ENCODE results near the gene NFATC1.
A peak's percentile ranks its signal among the peaks of the same experiment; 100 is the strongest.
"Not testable (repeated sequence)": the region's sequence is repeated elsewhere in the genome, so short reads cannot be mapped to it uniquely, and the experiment has no call there.

Gene NFATC1

GRCh38 chr18:79476918-79477571, 81.3 kb downstream of the NFATC1 start:
- DNase-seq (ENCODE audit: low read depth), result no peak

- no peak for DNase-seq (ENCODE audit: low read depth)
Measured at GRCh38 chr18:79477711-79478483, 82.2 kb downstream of the NFATC1 start.

- no peak for DNase-seq (ENCODE audit: low read depth)
Measured at GRCh38 chr18:79478484-79479115, 82.9 kb downstream of the NFATC1 start.

- DNase-seq (ENCODE audit: low read depth), result no peak
Measured at GRCh38 chr18:79479116-79479760, 83.5 kb downstream of the NFATC1 start.

- DNase-seq (ENCODE audit: low read depth), result no peak
Measured at GRCh38 chr18:79479761-79480161, 84.0 kb downstream of the NFATC1 start.

- no peak for DNase-seq (ENCODE audit: low read depth)
Measured at GRCh38 chr18:79480171-79481045, 84.7 kb downstream of the NFATC1 start.

- DNase-seq (ENCODE audit: low read depth), result no peak
Measured at GRCh38 chr18:79481046-79481790, 85.5 kb downstream of the NFATC1 start.

- DNase-seq (ENCODE audit: low read depth), result not testable (repeated sequence)
Measured at GRCh38 chr18:79483393-79483792, 87.7 kb downstream of the NFATC1 start.

GRCh38 chr18:79483971-79484491, 88.3 kb downstream of the NFATC1 start:
- DNase-seq (ENCODE audit: low read depth), result no peak

- DNase-seq (ENCODE audit: low read depth), result peak; percentile 89
Measured at GRCh38 chr18:79484661-79485621, 89.2 kb downstream of the NFATC1 start.

GRCh38 chr18:79485788-79486355, 90.1 kb downstream of the NFATC1 start:
- DNase-seq (ENCODE audit: low read depth), result peak; percentile 36

GRCh38 chr18:79486356-79487182, 90.8 kb downstream of the NFATC1 start:
- no peak for DNase-seq (ENCODE audit: low read depth)

- DNase-seq (ENCODE audit: low read depth), result no peak
Measured at GRCh38 chr18:79487183-79487800, 91.6 kb downstream of the NFATC1 start.

GRCh38 chr18:79487801-79488201, 92.1 kb downstream of the NFATC1 start:
- DNase-seq (ENCODE audit: low read depth), result no peak

- no peak for DNase-seq (ENCODE audit: low read depth)
Measured at GRCh38 chr18:79488311-79489050, 92.8 kb downstream of the NFATC1 start.

- DNase-seq (ENCODE audit: low read depth), result no peak
Measured at GRCh38 chr18:79489051-79489898, 93.5 kb downstream of the NFATC1 start.
